NCI-H748 (cell line): ENCODE data around the gene NVL.
A peak's percentile ranks its signal among the peaks of the same experiment; 100 is the strongest.
"Not testable (repeated sequence)": the region's sequence is repeated elsewhere in the genome, so short reads cannot be mapped to it uniquely, and the experiment has no call there.

Experiments used
- DNase-seq: peaks from one replicate; lab custom pipeline; 2025; ENCODE audit not compliant: unreplicated experiment; lab: John Stamatoyannopoulos, UW

Gene NVL

GRCh38 chr1:224329842-224330753 is at the start of gene NVL:
TSS of gene NVL (minus strand) at chr1:224330172. CDS start at chr1:224330127, 45 bp downstream.
- peak; percentile 89 for DNase-seq

DNA sequence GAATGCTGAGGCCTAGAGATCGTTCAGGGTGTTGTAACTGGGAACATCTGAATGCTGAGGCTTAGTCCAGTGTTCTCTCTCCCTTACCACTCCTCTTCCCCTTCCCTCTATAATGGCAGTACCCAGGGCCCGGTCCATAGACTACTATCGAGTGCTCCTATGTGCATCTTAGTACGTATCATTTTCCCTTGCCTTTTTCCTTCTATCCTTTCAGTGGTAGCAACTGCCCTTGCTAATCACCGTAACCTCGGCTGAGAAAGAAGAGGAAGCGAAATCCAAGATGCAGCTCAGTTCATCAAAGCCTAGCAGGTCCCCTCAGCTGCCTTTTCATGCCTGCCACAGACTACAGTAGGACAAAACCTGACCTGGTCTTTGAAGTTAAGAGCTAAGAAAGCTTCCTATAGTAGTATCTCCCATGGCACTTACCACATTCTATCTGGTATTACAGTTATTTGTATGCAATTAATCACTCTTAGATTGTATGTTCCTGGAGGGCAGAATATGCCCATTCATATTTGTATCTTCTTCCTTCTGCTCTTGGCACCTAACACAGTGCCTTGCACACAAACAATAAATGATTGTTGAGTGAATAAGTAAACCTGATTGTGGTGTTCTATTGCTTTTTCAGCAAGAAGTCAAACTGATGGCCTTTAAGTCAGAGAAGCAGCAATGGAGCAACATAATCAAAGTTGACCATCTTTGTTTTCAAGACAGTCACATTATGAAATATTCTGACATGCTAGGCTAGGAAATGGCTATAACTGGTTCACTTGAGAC is 49.1 kb upstream of the NVL start:
- no peak for DNase-seq

DNA sequence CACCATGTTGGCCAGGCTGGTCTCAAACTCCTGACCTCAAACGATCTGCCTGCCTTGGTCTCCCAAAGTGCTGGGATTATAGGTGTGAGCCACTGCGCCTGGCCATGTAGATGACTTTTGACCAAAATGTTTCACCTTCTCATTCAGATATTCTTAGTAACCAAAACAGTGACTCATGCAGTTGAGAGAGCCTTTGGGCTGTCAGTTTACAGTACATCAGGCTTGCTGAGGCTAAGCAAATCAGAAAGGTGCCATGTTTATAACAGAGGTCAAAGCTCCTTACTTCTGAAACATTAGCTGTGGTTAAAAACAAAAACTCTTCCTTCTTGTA is 47.7 kb upstream of the NVL start:
- no peak for DNase-seq

DNA sequence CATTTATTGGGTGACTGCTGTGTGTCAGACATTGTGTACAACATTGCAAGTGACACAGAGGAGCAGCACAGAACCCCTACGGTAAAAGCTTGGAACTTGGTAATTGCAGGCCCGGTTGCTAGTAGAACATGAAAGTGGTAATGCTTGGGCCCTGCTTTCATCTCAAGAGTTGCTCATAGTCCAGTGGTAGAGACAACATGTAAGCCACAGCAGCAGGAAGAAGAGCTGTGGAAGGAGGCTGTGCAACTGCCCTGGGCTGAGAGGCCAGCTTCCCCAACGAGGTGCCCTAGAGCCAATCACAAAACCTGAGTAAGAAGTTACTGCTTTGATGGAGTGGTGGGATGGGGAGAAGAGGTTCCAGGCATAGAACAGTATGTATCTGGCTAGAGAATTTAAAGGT is 45.1 kb upstream of the NVL start:
- DNase-seq, result no peak

- DNase-seq, result no peak
Measured at GRCh38 chr1:224373008-224373590, 43.1 kb upstream of the NVL start.

DNA sequence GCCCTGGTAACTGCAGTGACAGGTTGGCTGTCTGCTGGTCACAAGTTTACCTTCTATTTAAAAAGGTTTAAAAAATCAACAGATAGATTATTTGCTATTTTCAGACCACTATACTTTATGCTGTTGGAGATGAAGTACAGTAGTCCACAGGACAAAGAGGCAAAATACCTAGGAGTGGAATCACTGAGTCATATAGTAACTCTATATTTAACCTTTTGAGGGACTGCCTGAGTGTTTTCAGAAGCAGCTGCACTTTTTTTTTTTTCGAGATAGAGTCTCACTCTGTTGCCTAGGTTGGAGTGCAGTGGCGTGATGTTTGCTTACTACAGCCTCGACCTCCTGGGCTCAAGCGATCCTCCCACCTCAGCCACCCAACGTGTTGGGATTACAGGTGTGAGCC is 38.4 kb upstream of the NVL start:
- DNase-seq, result no peak

- DNase-seq, result no peak
Measured at GRCh38 chr1:224359207-224359606, 29.2 kb upstream of the NVL start.

DNA sequence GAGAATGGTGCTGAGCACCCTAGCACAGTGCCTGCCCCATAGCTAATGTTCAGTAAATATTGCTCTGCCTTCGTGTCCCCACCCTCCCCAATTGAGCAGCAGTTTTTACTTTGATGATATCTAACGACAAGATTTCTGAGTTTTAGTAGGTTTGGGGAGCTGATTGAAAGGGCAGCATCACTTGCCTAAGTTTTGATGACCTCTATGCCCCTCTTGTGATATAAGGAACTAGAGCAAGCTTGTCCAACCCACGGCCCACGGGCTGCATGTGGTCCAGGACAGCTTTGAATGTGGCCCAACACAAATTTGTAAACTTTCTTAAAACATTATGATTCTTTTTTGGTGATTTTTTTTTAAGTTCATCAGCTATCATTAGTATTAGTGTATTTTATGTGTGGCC is 28.3 kb upstream of the NVL start:
- no peak for DNase-seq

- DNase-seq, result no peak
Measured at GRCh38 chr1:224357626-224358124, 27.7 kb upstream of the NVL start.

DNA sequence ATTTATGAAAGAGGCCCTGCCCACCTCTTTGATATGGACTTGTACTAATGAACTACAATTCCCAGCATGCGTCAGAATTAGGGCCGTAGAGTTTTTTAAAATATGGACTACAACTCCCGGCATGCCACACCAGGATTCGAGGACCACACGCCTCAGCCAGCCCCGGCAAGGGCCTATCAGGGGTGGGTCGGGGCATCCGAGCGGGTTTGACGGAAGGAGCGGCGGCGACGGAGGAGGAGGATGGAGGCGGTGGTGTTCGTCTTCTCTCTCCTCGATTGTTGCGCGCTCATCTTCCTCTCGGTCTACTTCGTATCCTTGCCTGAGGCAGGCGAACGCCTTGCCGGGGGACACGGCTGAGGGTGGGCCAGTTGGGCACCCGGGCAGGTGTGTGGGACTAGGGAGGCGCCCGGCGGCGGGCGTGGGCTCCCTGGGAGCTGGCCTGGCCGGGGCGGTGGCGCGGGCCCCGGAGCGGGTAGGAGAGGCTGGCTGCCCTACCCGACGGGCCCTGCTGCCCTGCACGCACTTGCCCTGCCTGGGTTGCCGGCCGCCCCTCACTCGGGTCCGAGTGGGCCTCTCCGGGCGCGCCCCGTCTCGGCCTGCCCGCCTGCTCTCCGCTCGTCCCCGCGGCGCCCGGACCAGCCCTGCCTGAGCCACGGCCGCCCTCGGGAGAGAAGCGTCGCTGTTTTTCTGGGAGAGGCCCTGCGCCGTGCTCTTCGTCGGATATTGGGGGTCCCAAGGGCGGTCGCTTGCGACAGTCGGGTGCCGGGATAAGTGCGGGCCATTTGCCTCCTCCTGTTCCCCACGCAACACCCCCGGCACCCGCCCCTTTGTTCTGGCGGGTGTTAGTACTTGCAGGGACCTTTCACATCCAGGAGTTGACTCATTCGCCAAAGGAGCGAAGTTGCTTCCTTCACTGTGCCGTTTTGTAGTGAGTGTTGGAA is 27.0 kb upstream of the NVL start, which contains the start of gene CNIH4:
CNIH4 (plus strand) TSS at position 195 of the 941 bp plus-strand sequence; CDS start at position 241, 46 bp downstream.
- DNase-seq, result peak; percentile 93

DNA sequence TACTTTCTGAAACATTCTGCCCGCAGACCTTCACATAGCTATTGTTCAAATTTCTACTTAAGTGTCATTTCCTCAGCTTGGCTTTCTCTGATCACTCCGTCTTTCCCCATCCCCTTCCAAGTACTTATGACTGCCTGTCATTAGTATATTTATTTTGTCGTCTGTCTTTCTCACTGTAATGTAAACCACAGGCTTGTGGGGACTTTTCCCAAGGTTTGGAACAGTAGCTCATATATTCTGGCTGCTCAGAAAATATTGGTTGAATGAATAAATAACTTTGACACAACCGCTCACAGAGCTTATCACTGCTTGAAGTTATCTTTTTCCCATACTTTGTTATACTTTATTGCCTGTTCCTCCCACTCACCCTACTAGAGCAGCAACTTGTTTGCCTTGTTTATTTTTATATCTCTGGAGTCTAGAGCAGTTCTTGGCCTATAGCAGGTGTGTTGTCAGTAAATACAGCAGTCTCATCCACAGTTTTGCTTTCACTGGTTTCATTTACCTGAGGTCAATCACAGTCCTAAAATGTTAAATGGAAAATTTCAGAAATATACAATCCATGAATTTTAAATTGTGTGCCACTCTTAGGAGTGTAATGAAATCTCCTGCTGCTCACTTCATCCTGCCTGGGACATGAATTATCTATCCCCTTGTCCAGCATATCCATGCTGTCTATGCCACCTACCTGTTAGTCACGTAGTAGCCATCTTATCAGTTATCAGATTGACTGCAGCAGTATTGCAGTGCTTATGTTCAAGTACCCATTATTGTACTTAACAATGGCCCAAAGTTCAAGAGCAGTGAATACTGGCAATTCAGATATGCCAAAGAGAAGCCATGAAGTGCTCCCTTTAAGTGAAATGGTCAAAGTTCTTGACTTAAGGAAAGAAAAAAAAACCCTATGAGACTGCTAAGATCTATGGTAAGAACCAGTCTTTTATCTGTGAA is 24.3 kb upstream of the NVL start:
- no peak for DNase-seq

- DNase-seq, result not testable (repeated sequence)
Measured at GRCh38 chr1:224352436-224353085, 22.6 kb upstream of the NVL start.

DNA sequence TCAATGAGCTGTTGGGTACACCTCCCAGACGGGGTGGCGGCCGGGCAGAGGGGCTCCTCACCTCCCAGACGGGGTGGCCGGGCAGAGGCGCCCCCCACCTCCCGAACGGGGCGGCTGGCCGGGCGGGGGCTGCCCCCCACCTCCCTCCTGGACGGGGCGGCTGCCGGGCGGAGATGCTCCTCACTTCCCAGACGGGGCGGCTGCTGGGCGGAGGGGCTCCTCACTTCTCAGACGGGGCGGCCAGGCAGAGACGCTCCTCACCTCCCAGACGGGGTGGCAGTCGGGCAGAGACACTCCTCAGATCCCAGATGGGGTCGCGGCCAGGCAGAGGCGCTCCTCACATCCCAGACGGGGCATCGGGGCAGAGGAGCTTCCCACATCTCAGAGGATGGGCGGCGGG is 19.7 kb upstream of the NVL start:
- DNase-seq, result not testable (repeated sequence)

GRCh38 chr1:224348137-224348536 is 18.2 kb upstream of the NVL start:
- DNase-seq, result no peak

GRCh38 chr1:224343679-224344078 is 13.7 kb upstream of the NVL start:
- no peak for DNase-seq

GRCh38 chr1:224340453-224341384 is 10.7 kb upstream of the NVL start:
- DNase-seq, result peak; percentile 56

- DNase-seq, result no peak
Measured at GRCh38 chr1:224339442-224340033, 9.6 kb upstream of the NVL start.
